ENCODE data around the gene ANKRD13B. TPM values are rescaled to one million over a fixed set of nuclear protein-coding genes. Genes with fewer than 3 reads are reported as not detected.

The ANKRD13B gene
- total RNA-seq: 1 to 10 TPM; 4.3 to 5.2 TPM

GRCh38 chr17:29592850-29593551 lies at the start of gene ANKRD13B:
Gene ANKRD13B (plus strand): TSS chr17:29593132. CDS start chr17:29593622, 490 bp downstream.

GRCh38 chr17:29566473-29567303 lies 26.2 kb upstream of the ANKRD13B start, which contains the start of gene ABHD15:
Gene ABHD15 (minus strand): TSS chr17:29567037. CDS start chr17:29566966, 71 bp downstream.

GRCh38 chr17:29568331-29569244 lies 24.3 kb upstream of the ANKRD13B start, which contains the start of gene TP53I13:
Gene TP53I13 (plus strand): TSS chr17:29568701. CDS start chr17:29568759, 58 bp downstream.

GRCh38 chr17:29589524-29590410 lies 3.2 kb upstream of the ANKRD13B start, which contains the start of gene GIT1:
Gene GIT1 (minus strand): TSS chr17:29589648. CDS start chr17:29589378, 270 bp downstream.

GRCh38 chr17:29622337-29623282 lies 29.7 kb downstream of the ANKRD13B start, which contains the start of gene CORO6:
Gene CORO6 (minus strand): TSS chr17:29622912. CDS start chr17:29621421, 1,491 bp downstream.

Small RNA genes within 50 kb of the gene (small RNA-seq; reads per million reads assigned to genes)
- gene RNU6-920P: 0 reads per million in 2 donors

Other genes starting within 250 kb of the ANKRD13B start
- 10 to 100 TPM; 43.4 to 44.6 TPM for gene TAOK1, start 202.8 kb upstream of the ANKRD13B start, total RNA-seq
- gene ABHD15, start 26.1 kb upstream of the ANKRD13B start, total RNA-seq: 1 to 10 TPM; 8.3 to 10.0 TPM
- 10 to 100 TPM; 50.6 to 67.6 TPM for gene TP53I13, start 24.4 kb upstream of the ANKRD13B start, total RNA-seq
- gene GIT1, start 3.5 kb upstream of the ANKRD13B start, total RNA-seq: 10 to 100 TPM; 44.7 to 61.3 TPM
- 1 to 10 TPM; 1.4 to 1.7 TPM for gene CORO6, start 29.8 kb downstream of the ANKRD13B start, total RNA-seq